HUDEP-2 (cell line): ENCODE results near the gene SLC35B4.

ENCODE experiments used
- DNase-seq, 76 experiments: peaks; one replicate each; lab custom pipeline; 2025; ENCODE audit not compliant: unreplicated experiment in 76 of 76; lab: John Stamatoyannopoulos, UW

The SLC35B4 gene, protein sequence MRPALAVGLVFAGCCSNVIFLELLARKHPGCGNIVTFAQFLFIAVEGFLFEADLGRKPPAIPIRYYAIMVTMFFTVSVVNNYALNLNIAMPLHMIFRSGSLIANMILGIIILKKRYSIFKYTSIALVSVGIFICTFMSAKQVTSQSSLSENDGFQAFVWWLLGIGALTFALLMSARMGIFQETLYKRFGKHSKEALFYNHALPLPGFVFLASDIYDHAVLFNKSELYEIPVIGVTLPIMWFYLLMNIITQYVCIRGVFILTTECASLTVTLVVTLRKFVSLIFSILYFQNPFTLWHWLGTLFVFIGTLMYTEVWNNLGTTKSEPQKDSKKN

DNA sequence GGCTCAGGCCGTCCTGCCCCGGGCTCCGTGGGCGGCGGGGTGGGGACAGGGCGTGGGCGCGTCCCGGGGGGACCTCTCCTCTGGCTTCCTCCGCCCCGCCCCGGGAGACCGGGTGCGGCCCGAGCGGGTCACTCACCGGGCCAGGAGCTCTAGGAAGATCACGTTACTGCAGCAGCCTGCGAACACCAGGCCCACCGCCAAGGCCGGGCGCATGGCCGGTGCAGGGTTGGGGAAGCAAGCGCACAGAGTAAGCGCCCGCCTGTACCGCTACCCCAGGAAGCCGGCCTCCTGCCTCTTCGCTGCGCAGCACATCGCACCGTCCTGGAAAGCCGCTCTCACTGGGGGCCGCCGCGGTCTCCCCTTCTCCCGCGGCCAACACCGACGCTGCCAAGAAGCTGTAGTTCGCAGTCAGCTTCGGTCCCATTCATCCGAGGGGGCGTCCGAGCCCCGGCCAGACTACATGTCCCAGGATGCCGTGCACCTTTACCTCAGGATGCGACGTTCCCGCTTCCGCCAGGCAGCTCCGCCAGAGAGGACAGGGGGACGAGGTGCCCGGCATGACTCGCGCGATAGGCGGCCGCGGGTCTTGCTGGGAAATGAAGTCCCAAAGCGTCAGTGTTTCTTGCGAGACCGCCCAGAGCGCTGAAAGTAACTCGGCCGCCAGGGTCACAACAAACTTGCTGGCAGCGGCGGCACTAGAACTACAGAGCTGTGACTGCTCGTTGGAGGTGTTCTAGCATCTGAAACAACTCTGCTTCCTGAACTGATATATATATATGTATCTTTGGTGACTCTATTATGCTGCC, at the start of gene SLC35B4:
Gene SLC35B4, minus strand, starts transcription at position 392 of the 806 bp plus-strand sequence. Its CDS starts 179 bp downstream, at position 213.
- DNase-seq, result peak in 75 of 76 experiments; percentile 8 to 95 (median 90)

DNA sequence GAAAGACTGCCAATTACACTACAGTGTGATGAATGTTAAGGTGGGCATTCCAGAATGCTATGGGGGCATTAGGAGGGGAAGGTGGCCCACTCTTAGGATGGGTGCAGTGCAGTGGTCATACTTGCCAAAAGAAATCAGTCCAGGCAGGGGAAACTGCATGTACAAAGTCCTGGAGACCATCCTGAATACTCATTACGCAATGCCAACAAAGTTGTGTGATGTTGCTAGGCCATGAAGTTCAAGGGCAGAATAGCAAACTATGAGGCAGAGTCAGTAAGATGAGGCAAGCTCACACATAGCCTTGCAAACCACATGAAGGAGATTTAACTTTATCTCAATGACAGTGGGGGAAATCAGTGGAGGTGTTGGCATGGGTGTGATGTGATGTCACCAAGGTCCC, 49.8 kb upstream of the SLC35B4 start:
- DNase-seq, result no peak

DNA sequence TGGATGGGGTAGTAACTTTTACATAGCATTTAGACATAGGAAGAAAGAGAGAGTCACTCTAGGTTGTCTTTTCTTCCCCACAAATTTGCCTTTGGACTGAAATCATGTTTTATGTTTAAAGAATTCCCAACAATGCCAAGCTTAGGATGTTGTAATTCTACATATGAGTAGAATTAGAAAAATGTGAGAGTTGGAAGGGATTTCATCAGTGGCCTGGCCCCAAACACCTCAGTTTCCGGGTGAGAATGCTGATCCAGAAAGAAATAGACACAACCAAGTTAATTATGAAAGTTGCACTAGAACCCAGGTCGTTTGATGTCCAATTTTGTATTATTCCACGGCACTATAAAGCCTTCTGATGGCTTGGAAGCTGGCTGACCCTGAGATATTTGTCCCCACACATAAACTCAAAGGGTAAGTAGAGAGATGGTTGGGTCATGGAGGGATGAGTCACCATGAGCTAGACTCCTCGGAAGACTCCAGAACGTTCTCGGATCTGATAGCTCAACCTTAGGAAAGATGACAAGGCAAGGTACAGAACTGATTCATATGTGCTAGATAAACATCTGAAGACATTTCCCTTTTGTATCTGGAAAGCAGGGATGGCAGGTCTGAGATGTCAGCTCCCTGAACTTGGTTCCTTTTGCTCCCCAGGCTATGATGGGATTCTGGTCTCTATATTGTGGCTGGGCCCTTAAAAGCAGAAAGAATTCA, 48.8 kb upstream of the SLC35B4 start:
- DNase-seq, result no peak

DNA sequence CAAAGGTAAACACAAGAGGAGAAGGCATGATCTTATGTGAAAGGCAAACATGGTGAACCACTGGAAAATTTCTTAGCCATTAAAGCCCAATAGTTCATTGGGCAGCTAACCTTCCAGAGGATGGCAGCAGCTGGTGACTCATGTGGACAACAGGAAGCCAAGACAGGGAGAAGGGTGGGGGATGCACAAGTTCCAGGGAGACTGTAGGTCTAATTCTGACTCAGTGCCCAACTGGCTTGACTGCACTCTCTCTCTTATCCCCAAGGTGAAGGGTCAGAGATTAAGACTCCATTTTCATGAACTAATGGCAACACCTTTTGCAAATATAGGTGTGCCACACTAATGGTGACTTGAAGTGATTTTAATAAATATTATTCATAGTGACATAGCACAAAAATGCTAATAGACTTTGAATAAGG, 47.9 kb upstream of the SLC35B4 start:
- no peak for DNase-seq

DNA sequence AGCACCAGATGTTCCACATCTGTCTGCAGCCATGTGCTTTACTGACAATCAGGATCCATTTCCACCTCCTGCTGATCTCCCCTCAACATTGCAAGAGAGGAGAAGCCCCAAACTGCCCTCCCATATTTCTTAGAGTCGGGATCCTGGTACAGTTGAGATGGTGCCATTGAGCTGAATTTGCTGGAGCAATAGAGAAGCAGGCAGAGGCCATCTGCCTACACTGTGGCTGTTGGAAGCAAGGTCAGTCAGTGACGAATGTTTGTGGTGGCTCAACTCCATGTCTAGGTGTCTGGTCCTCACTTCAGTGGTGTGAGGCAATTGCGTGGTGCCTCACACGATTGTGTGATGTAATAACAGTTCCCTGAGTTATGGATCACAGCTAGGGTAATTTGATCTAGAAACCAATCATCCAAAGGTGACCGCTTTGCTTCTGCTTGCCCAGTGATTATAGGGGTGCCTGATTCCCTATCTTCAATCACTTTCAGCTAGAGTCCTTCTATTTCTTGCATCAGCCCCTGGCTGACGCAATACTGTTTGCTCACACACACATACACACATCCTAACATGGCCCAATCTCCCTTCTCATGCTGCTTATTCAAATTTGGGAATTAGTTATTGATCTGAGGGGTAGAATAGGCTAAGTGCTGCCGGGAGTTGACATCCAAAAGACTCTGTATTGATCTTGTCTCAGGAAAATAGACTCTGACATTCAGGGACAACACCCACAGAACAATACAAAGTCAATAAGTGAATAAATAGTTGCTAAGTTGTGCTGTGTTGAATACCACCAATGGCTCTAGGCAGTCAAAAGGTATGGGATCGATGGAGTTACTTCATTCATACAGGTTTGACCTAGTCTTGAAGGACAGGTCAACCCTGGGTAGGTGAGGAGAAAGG, 46.1 kb upstream of the SLC35B4 start:
- DNase-seq, result no peak

DNA sequence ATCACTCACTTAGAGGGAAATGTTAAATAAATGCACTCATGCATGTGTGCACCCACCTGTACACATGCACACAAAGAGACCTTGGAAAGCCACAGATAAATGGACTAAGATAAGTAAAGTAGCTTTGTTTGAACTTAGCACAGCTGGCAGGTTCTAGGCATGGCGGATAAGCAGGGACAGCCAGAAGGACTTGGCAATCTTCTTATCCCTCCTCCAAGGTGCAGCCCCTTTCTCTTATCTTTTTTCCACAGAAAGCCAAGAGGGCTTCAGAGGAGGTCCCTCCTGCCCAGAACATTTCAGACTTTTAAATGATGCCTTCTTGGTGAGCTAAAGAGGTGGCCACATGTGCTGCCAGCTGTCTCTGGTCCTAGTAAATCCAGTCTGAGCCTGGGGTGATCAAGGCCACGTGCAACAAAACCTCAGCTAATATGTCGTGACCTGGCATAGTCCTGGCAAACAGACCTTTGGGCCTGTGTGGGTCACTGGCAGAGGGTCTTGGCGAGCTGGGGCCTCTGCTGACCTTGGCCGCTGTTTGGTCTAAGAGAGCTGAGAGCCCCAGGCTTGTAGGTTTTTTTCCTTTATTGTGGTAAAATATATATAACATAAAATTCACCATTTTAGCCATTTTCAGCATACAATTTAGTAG, 43.2 kb upstream of the SLC35B4 start:
- peak in 22 of 76 experiments; percentile 1 to 72 (median 26) for DNase-seq

DNA sequence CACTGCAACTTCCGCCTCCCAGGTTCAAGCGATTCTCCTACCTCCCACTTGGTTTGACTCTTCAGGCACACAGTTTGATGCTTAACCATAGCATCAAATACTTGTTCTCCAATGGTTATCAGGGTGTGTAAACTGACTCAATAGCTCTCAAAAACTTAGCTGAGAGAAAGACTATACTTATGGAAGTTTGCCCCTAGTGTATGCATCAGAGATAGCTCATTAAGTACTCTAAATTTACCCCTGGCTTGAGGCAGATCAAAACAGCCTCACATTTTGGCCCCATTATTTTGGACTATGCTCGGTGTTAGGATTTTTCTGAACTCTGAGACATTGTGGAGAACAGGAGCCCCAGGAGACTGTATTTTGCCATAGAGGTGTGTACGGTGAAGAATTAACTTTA, 40.8 kb upstream of the SLC35B4 start:
- DNase-seq, result peak in 1 of 76 experiments; percentile 0

DNA sequence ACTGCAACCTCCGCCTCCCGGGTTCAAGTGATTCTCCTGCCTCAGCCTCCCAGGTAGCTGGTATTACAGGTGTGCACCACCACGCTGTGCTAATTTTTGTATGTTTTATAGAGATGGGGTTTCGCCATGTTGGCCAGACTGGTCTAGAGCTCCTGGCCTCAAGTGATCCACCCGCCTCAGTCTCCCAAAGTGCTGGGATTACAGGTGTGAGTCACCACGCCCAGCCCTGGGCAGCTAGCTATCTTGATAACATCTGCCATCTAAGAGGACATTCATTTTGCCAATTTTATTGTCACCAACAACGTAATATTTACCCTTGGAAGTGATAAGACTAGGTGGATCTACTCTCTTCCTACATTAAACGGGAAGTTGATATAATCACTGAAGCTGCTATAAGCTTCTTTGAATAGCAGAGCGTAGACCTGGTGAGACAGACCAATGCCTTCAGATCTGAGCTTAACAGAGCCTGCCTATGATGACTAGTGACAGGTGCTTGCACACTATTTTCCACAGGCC, 39.7 kb upstream of the SLC35B4 start:
- no peak for DNase-seq

DNA sequence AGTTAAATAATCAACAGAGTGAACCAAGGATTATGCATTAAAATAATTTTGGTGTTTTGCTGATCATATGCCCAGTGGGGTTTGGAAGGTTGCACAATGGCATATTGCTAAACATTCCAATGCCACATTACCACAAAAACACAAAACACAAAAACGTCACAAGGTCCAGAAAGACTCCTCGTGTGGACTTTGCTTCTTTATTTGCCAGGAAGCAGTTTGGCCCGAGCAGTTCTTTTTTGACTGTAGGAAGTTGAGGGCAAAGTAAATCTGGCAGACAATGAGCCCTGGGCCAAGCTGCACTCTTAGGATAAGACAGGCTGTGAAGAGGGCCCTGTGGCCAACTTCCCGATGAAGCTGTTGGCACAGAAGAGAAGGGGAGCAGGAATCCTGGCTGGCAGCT, 39.2 kb upstream of the SLC35B4 start:
- no peak for DNase-seq

DNA sequence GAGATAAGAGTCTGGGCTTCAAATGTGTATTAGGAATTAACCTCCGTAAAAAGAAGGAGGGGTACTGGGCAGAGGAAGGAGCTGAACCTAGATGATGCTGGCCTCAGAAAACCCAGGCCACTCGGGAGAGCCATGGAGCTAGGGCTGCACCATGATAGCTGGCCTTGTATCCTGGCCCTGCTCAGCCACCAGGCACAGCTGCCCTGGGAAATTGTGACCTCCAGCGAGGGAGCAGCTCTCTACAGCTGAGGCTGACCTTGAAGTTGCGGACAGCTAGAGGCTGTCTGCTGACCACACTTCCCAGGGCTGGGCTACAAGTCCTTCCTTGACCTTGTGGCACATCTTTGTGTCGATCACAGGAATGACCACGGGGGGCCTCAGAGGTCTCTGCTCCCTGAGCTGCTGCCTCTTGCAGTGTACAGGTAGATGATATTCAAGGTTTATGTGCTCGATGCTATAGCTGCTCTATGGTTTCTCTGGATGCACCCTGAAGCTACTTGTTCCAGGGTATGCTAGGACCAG, 38.3 kb upstream of the SLC35B4 start:
- DNase-seq, result no peak

DNA sequence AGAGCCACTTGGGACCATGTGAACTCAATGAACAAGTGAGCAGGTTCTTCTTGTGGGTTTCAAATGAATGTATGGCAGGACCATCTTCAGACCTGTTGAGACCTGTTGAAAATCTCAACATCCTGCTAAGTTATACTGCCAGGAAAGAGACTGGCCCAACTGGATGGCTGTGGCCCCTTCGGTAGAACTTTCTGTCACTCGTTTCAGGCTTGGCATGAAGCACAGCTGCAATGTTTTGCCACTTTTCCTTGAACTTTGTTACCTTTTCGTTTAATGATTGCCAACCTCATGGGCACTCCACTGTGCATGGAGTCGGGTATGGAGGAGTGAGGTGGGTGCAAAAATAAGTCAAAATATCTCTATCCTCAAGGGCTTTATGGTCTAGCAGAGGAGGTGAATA, 36.7 kb upstream of the SLC35B4 start:
- no peak for DNase-seq

DNA sequence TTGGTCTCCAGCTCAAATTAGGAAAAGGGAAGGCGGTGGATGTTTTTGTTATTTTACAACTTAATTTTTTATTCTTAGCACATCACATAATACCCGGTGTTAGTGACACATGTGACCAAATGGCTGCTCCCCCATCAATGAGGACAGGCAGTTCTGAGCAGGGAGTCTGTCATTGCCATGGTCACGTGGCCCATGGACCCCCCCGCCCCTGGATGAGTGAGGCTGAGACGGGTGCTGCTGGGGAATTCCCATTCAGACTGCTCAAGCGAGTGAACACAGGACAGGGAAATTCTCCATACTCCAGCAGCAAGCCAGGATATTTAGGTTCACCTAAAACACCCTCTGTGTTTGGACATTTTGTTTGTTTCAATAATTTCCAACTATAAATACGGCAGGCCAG, 34.7 kb upstream of the SLC35B4 start:
- no peak for DNase-seq

DNA sequence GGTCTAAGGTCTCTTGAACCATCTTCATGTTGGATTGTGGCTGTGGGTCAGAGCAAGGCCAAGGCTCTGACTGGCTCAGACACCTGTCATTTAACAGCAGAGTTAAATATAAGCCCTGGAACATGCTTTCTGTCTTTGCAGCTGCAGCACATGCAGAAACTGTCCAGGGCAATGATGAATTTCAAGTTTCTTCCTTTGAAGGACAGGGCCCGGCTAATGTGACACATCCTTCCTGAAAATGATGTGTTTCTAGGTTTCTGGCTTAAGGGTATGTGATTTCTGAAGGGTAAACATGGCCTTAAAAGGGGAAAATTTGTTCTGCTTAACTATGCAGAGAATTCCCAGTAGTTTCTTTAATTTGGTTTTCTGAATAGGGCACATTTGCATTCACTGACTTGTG, 34.0 kb upstream of the SLC35B4 start:
- DNase-seq, result no peak

DNA sequence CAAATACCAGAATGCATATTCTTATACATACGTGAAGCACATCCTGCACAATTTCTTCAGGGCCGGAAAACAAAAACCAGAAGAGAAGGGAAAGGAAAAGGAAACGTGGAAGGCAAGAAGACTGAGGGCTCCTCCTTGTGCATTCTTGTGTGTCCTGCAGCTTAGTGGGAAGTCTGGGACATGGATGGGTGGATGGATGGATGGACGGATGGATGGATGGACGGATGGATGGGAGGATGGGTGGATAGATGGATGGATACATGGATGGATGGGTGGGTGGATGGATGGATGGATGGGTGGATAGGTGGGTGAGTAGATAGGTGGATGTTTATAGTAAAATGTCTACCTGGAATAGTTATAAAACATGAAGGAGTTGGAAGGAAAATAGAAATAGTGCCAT, 30.8 kb upstream of the SLC35B4 start:
- DNase-seq, result no peak

DNA sequence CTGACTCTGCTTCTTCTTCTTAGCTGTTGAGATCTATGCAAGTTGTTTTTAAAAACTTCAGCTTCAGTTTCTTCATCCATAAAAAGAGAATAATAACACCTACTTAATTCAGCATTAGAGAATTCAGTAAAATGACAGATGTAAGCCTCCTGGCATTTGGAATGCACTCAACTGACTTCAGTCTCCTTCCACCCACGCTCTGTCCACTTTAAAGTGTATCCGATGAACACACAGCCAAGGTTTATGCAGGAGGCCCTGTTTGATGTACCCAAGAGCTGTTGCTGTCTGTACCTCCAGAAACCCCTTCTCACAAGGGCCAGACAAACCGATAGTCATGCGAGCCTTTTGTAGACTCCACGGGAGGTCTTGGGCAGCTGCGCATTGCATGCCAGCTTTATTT, 27.1 kb upstream of the SLC35B4 start:
- DNase-seq, result no peak

DNA sequence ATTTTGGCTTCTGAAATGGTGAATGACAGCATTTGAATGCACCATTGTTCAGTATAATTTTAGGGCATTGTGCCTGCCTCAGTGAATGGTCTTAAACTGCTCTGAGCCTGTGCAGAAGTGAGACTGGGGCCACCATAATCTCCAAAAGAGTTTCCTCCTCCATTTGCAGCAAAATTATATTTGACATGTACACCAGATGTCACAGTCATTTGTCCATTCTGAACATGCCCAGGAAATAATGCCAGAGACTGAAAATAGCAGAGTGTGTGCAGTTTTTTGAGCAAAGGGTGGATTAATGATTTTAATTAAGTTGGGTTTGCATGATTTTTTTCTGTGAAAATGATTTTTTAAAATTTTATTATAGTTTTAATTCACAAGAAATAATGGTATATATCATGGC, 26.4 kb upstream of the SLC35B4 start:
- DNase-seq, result no peak

DNA sequence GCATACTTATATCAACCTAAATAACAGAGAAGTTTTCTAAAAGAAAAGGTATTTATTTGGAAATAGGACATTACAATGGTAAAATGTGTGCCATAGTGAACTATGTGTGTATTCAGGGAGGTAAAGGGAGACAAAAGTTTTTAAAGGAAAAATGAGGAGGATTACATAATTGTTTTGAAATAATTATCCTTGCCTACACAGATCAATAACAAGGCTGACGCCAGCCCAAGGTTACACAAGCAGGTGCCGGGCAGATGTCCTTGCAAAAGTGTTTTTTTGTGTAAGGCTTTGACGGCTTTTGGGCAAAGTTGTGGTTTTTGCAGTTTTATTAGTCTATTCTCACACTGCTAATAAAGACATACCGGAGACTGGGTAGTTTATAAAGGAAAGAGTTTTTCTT, 22.7 kb upstream of the SLC35B4 start:
- DNase-seq, result no peak

DNA sequence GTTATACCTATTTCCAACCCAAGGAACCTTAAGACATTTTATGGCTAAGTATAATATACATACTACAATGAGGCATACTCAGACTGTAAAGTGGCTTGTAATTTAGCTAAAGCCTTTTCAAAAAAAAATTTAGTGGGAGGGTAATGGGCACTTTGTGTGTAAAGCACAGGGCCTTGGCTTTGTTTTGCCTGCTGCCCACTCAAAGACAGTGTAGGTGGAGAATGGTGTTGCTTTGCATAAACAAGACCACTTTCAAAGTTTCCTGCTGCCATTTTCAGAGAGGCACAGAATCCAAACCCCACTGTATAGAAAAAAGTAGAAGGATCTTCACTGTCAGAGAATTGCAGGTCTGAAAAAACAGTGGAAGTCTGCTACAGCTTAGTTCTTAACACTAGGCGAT, 21.2 kb upstream of the SLC35B4 start:
- DNase-seq, result no peak

DNA sequence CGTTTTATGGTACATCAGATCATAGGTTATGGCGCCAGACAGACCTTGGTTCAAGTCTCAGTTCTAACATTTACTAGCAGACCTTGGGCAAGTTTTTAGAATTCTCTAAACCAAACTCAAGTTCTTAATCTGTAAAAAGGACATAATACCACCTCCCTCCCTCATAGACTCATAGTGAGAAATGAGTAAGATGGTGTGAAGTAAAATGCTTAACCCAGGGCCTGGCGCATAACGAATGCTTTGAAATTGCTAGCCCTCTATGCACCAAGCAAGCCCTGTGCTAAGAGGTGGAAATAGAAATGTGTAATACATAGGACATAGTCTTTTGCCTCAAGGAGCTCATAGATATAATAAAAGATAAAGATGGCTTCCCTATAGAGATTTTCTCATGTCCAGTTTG, 17.7 kb upstream of the SLC35B4 start:
- DNase-seq, result no peak
